ENCODE results near the gene N4BP2L2.

Gene N4BP2L2

GRCh38 chr13:32390048-32390447, 148.5 kb downstream of the N4BP2L2 start:
- Histone ChIP-seq H3K79me2 (ENCODE audit: insufficient read depth, low read depth) (no peaks in the 10 kb centered on the region), H3K27ac (no peak overlapping the region), H3K4me2 (no peak overlapping the region), H3K27me3 (ENCODE audit: insufficient read depth, low read depth) (no peaks in the 10 kb centered on the region), H3K4me3 (IDR thresholded peaks at IDR 0.05; ENCODE audit: insufficient read depth, low read depth, low read length) (no peak overlapping the region), H3K9ac (no peak overlapping the region), H4K20me1 (ENCODE audit: insufficient read depth) (no peaks in the 10 kb centered on the region), H3K36me3 (ENCODE audit: insufficient read depth) (no peaks in the 10 kb centered on the region), H2AFZ (ENCODE audit: low read depth) (no peak overlapping the region), H3K4me1 (ENCODE audit: low read depth, poor library complexity, severe bottlenecking) (no peaks in the 10 kb centered on the region)
- no peak for TF ChIP-seq CTCF (conservative IDR thresholded peaks at IDR 0.05; ENCODE audit: low read depth, low read length)

DNA sequence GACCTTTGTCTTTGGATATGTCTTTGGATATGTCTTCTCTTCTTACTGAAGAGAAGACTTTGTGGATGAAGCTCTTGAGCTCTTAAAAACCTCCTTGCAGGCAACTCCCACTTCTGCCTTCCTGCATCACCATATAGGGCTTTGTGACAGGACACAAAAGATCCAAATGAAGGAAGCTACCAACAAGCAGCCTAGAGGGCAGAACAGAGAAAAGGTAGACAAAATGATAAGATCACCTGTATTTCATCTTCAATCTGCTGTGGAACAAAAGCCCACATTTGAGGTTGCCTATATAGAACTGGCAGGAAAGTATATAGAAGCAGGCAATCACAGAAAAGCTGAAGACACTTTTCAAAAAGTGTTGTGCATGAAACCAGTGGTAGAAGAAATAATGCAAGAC, 153.2 kb downstream of the N4BP2L2 start:
- Histone ChIP-seq H3K4me2 (no peak overlapping the region), H3K4me3 (IDR thresholded peaks at IDR 0.05; ENCODE audit: insufficient read depth, low read depth, low read length) (no peak overlapping the region), H4K20me1 (ENCODE audit: insufficient read depth) (no peaks in the 10 kb centered on the region), H2AFZ (ENCODE audit: low read depth) (no peak overlapping the region), H3K9ac (no peak overlapping the region), H3K27me3 (ENCODE audit: insufficient read depth, low read depth) (no peaks in the 10 kb centered on the region), H3K4me1 (ENCODE audit: low read depth, poor library complexity, severe bottlenecking) (no peaks in the 10 kb centered on the region), H3K36me3 (ENCODE audit: insufficient read depth) (no peaks in the 10 kb centered on the region), H3K79me2 (ENCODE audit: insufficient read depth, low read depth) (no peaks in the 10 kb centered on the region), H3K27ac (no peak overlapping the region)
- no peak for TF ChIP-seq CTCF (conservative IDR thresholded peaks at IDR 0.05; ENCODE audit: low read depth, low read length)

DNA sequence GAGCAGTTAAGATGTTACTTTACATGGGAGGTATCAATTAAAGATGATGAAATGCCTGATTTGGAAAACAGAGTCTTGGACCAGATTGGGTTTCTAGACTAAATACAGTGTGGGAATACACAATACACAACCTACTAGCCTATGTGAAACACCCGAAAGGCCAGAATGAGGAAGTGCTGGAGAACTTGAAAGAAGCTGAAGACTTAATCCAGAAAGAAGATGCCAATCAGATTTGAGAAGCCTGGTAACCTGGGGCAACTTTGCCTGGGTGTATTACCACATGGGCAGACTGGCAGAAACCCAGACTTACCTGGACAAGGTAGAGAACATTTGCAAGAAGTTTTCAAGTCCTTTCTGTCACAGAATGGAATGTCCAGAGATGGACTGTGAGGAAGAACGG, 153.9 kb downstream of the N4BP2L2 start:
- Histone ChIP-seq H3K27me3 (ENCODE audit: insufficient read depth, low read depth) (no peaks in the 10 kb centered on the region), H3K4me3 (IDR thresholded peaks at IDR 0.05; ENCODE audit: insufficient read depth, low read depth, low read length) (no peak overlapping the region), H3K9ac (no peak overlapping the region), H3K4me2 (no peak overlapping the region), H3K36me3 (ENCODE audit: insufficient read depth) (no peaks in the 10 kb centered on the region), H3K4me1 (ENCODE audit: low read depth, poor library complexity, severe bottlenecking) (no peaks in the 10 kb centered on the region), H2AFZ (ENCODE audit: low read depth) (no peak overlapping the region), H4K20me1 (ENCODE audit: insufficient read depth) (no peaks in the 10 kb centered on the region), H3K79me2 (ENCODE audit: insufficient read depth, low read depth) (no peaks in the 10 kb centered on the region), H3K27ac (no peak overlapping the region)
- TF ChIP-seq CTCF (conservative IDR thresholded peaks at IDR 0.05; ENCODE audit: low read depth, low read length): no peak

GRCh38 chr13:32383836-32384618, 154.6 kb downstream of the N4BP2L2 start:
- no peak overlapping the region for H2AFZ ChIP-seq (ENCODE audit: low read depth)
- no peak overlapping the region for H3K27ac ChIP-seq
- H4K20me1 ChIP-seq (ENCODE audit: insufficient read depth): no peaks in the 10 kb centered on the region
- H3K4me1 ChIP-seq (ENCODE audit: low read depth, poor library complexity, severe bottlenecking): no peaks in the 10 kb centered on the region
- no peak overlapping the region for H3K4me2 ChIP-seq
- no peak overlapping the region for H3K9ac ChIP-seq
- no peaks in the 10 kb centered on the region for H3K36me3 ChIP-seq (ENCODE audit: insufficient read depth)
- no peak for TF ChIP-seq CTCF (conservative IDR thresholded peaks at IDR 0.05; ENCODE audit: low read depth, low read length)
- no peaks in the 10 kb centered on the region for H3K79me2 ChIP-seq (ENCODE audit: insufficient read depth, low read depth)
- no peak overlapping the region for H3K4me3 ChIP-seq (IDR thresholded peaks at IDR 0.05; ENCODE audit: insufficient read depth, low read depth, low read length)
- H3K27me3 ChIP-seq (ENCODE audit: insufficient read depth, low read depth): no peaks in the 10 kb centered on the region

All from KMS-11 (cell line).